Right lobe of liver (tissue), 6 donors: ENCODE results near the gene PZP. TPM values are rescaled to one million over a fixed set of nuclear protein-coding genes. Genes with fewer than 3 reads are reported as not detected.

Source experiments
- ATAC-seq, 4 donors: fragments of 200-7000 bp; cut with Tn5 transposase; one replicate each; pipeline ENCODE4 v1.9.1; 2020; ENCODE audit warnings: mild to moderate bottlenecking in 4 of 4, moderate library complexity in 4 of 4
- DNase-seq, 3 donors: peaks; one replicate each; pipeline ENCODE4 v3.0.0-alpha.2; 2020
- H3K27ac ChIP-seq, 3 donors: fragments of 200-600 bp; one replicate each; pipeline ENCODE4 v1.8.0; 2022
- H3K27me3 ChIP-seq, 2 donors: fragments of 200-600 bp; one replicate each; pipeline ENCODE4 v1.8.0; 2022
- H3K36me3 ChIP-seq, 4 donors: fragments of 200-600 bp; sonication (generic) in 1 of 4; one replicate each; pipeline versions ENCODE4 v1.5.1 to v1.8.0; 2017 to 2022; ENCODE audit warnings: control low read depth in 1 of 4
- H3K4me1 ChIP-seq, 4 donors: fragments of 200-600 bp; sonication (generic) in 1 of 4; one replicate each; pipeline versions ENCODE4 v1.5.1 to v1.8.0; 2017 to 2022; ENCODE audit warnings: control low read depth in 1 of 4
- H3K4me3 ChIP-seq, 3 donors: fragments of 200-600 bp; one replicate each; pipeline ENCODE4 v1.8.0; 2022
- H3K9me3 ChIP-seq, 4 donors: fragments of 200-600 bp; sonication (generic) in 1 of 4; one replicate each; pipeline versions ENCODE4 v1.5.1 to v1.8.0; 2017 to 2022; ENCODE audit warnings: control low read depth in 1 of 4
- CTCF ChIP-seq, 4 donors: fragments of 200-600 bp in 3 of 4; fragments of 450-650 bp in 1 of 4; IDR thresholded peaks; one replicate each; pipeline versions ENCODE4 v1.5.1 to v1.8.0; 2016 to 2022; ENCODE audit warnings: antibody characterized with exemption in 4 of 4, mild to moderate bottlenecking in 2 of 4
- POLR2A ChIP-seq: fragments of 450-650 bp; IDR thresholded peaks from one replicate; pipeline ENCODE4 v1.6.1; 2017; ENCODE audit warnings: antibody characterized with exemption, mild to moderate bottlenecking
- WGBS: methylation state at CpG from one replicate; pipeline ENCODE4 v1.1.6; 2018; ENCODE audit warnings: low coverage, low lambda C conversion rate; ENCODE audit not compliant: insufficient coverage; ENCODE audit errors: missing lambda C conversion rate; 5-methylcytosine and 5-hydroxymethylcytosine counted together
- intact Hi-C, 2 donors: fragments of 100-400 bp; cut with DNase I; formaldehyde crosslinking; loops; one replicate each; pipeline versions ENCODE4 v1.11.2 to v1.14.1; 2022
- total RNA-seq, 6 experiments: library from RNA; depleted of rRNA in 2 of 6; stranded (reverse); fragments of >200 nt in 2 of 6; fragmentation: NEBNext Ultra II Directional in 3 of 6; extraction: Animal tissue kit (Norgen Biotek cat#: 25700) in 3 of 6; gene quantifications; one replicate each; pipeline versions ENCODE4 v1.1.0 to v1.2.4, GENCODE V29; 2016 to 2023
- donor health status: DM: no; HTN: yes; CAD: no.
- donor health status: DM: no; HTN: no; CAD: no.
- donor health status: DM: no; HTN: no; CAD: no.
- donor health status: DM: no; HTN: yes; CAD: no.
- donor health status: DM: no; HTN: yes; CAD: no.

PZP gene
- total RNA-seq, 6 experiments from 2014 or later, result 0.86 to 158 (median 11.1) TPM

- no peak overlapping the region for H3K27ac ChIP-seq
- H3K9me3 ChIP-seq, result no peaks in the 10 kb centered on the region
- ATAC-seq, result no peak
- no peaks in the 10 kb centered on the region for H3K27me3 ChIP-seq
- DNase-seq, result no peak
- 72% methylated on average over 4 of the region's 4 CpGs for WGBS
- intact Hi-C loops, result loop anchor here in 1 of 2 donors (10.0 kb wide), 1 partner anchor 51 kb away; no protein-coding TSS in a partner anchor
- peaks cover 0 to 89% (median 0%) of the 10 kb centered on the region in 4 donors for H3K36me3 ChIP-seq
- no peak overlapping the region for H3K4me3 ChIP-seq
- H3K4me1 ChIP-seq, result no peaks in the 10 kb centered on the region
- TF ChIP-seq CTCF (IDR thresholded peaks at IDR 0.05), result no peak
- TF ChIP-seq POLR2A, result no peak
These were observed 52.1 kb downstream of the PZP start for GRCh38 chr12:9156119-9156518.

DNA sequence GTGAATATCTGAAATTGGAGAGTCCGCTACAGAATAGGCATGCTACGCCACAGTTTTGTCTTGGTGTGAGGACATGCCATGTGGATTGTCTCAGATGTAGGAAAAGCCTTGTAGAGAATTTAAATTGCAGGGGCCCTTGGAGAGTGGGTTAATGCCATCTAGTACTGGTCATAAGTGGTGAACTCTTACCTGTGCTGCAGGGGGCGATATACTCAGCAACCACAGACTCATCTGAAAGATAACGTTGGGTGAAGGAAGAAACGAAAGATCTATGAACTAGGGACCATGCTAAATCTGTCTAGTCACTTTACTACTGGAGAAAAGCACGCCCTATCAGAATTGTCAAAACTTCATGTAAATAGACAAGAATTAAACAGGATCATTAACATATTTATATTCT lies 58.8 kb downstream of the PZP start:
- intact Hi-C loops, result no loop called here

DNA sequence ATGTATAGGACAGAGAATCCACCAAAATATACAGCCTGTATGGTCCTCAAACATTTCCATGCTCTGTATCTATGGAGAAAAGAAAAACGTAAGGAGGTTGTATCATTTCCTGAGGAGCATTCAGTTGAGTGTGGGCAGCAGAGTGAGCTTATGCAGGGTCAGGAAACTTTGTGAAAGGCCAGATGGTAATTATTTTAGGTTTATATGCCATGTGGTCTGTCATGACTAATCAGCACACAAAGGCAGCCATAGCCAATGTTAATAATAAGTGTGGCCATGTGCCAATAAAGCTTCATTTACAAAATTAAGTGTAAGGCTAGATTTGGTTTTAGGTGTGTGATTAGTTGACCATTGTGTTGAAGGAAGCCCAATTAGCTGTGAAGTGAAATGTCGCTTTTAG lies 59.3 kb downstream of the PZP start:
- peaks cover 0 to 52% (median 0%) of the 10 kb centered on the region in 4 donors for H3K36me3 ChIP-seq
- intact Hi-C loops, result no loop called here
- H3K4me3 ChIP-seq, result no peak overlapping the region
- H3K27ac ChIP-seq, result no peak overlapping the region
- TF ChIP-seq POLR2A, result no peak
- TF ChIP-seq CTCF (IDR thresholded peaks at IDR 0.05), result no peak
- WGBS, result 66% methylated on average over 2 of the region's 2 CpGs
- no peaks in the 10 kb centered on the region for H3K9me3 ChIP-seq
- DNase-seq (no peak), ATAC-seq (peak in 1 of 4 donors; percentile 22)
- no peaks in the 10 kb centered on the region for H3K4me1 ChIP-seq
- no peaks in the 10 kb centered on the region for H3K27me3 ChIP-seq

More for the DNA sequence above, 58.8 kb downstream of the PZP start:
- H3K36me3 ChIP-seq, result peaks cover 0 to 56% (median 0%) of the 10 kb centered on the region in 4 donors
- ATAC-seq, result peak in 1 of 4 donors; percentile 37
- TF ChIP-seq CTCF (IDR thresholded peaks at IDR 0.05) (peak in 2 of 4 donors; percentile 5 to 25), POLR2A (no peak)
- H3K4me3 ChIP-seq, result no peak overlapping the region
- no peak overlapping the region for H3K27ac ChIP-seq
- H3K4me1 ChIP-seq, result no peaks in the 10 kb centered on the region
- H3K9me3 ChIP-seq, result no peaks in the 10 kb centered on the region
- whole genome bisulfite sequencing, result 76% methylated on average over 6 of the region's 6 CpGs
- no peaks in the 10 kb centered on the region for H3K27me3 ChIP-seq
- DNase-seq, result no peak

- no peak overlapping the region for H3K27ac ChIP-seq
- intact Hi-C loops, result no loop called here
- no peaks in the 10 kb centered on the region for H3K9me3 ChIP-seq
- H3K36me3 ChIP-seq, result peaks cover 0 to 37% (median 0%) of the 10 kb centered on the region in 4 donors
- ATAC-seq (no peak), DNase-seq (no peak)
- no peaks in the 10 kb centered on the region for H3K4me1 ChIP-seq
- no peak overlapping the region for H3K4me3 ChIP-seq
- TF ChIP-seq CTCF (IDR thresholded peaks at IDR 0.05) (no peak), POLR2A (no peak)
- no peaks in the 10 kb centered on the region for H3K27me3 ChIP-seq
- WGBS, result 82% methylated on average over 2 of the region's 2 CpGs
These were observed 60.7 kb downstream of the PZP start for GRCh38 chr12:9147461-9147860.

- Histone ChIP-seq H3K9me3 (no peaks in the 10 kb centered on the region), H3K4me1 (no peaks in the 10 kb centered on the region), H3K27me3 (no peaks in the 10 kb centered on the region), H3K36me3 (peaks cover 0 to 12% (median 0%) of the 10 kb centered on the region in 4 donors), H3K4me3 (no peak overlapping the region), H3K27ac (peak overlapping the region in 1 of 3 donors; percentile 3)
- intact Hi-C loops, result no loop called here
- no peak for DNase-seq
- peak; percentile 44 for TF ChIP-seq POLR2A
- TF ChIP-seq CTCF (IDR thresholded peaks at IDR 0.05), result no peak
- ATAC-seq, result peak; percentile 36 to 78 (median 59)
- WGBS, result 20% methylated on average over 1 of the region's 4 CpGs
These were observed 63.5 kb downstream of the PZP start for GRCh38 chr12:9144730-9145106.
